ENCODE results near the gene WASF3. TPM values are rescaled to one million over a fixed set of nuclear protein-coding genes. Genes with fewer than 3 reads are reported as not detected.

The WASF3 gene
- total RNA-seq, 2 donors from 2014 or later = 0.06 to 0.16 TPM

DNA sequence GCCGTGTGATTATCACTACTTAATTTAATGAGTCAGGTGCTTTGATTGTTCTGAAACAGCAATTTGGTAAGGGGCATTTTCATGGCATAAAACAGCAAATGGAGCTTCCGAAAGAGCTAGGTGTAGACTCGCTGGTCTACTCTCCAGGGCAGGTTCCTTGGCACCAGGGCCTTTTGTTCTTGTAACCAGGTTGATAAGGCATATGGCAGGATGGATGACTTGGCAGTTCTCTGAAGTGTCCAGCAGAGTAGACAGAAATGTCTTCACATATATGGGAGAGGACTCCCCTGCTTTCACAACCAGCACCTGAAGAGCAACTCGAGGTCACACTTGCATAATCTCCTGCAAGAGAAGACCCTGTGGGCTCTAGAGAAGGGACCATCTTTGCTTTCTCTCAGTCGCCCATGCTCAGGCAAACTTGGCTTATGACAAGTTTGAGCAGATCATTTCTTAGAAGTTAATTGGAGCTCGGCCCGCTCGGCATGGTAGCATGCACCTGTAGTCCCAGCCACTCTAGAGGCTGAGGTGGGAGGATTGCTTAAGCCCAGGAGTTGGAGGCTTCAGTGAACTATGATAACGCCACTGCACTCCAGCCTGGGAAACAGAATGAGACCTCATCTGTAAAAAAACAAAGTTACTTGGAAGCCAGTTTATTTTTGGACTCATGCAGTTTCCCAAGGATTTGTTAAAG lies 23.3 kb upstream of the WASF3 start:
- Mint-ChIP-seq H3K4me3 (no peak overlapping the region), H3K27ac (no peak overlapping the region), H3K36me3 (ENCODE audit: low read depth) (no peaks in the 10 kb centered on the region), H3K4me1 (no peaks in the 10 kb centered on the region), H3K27me3 (peaks cover 21% of the 10 kb centered on the region), H3K9me3 (peaks cover 4% of the 10 kb centered on the region)
- no peak for ATAC-seq (replicated peaks)

DNA sequence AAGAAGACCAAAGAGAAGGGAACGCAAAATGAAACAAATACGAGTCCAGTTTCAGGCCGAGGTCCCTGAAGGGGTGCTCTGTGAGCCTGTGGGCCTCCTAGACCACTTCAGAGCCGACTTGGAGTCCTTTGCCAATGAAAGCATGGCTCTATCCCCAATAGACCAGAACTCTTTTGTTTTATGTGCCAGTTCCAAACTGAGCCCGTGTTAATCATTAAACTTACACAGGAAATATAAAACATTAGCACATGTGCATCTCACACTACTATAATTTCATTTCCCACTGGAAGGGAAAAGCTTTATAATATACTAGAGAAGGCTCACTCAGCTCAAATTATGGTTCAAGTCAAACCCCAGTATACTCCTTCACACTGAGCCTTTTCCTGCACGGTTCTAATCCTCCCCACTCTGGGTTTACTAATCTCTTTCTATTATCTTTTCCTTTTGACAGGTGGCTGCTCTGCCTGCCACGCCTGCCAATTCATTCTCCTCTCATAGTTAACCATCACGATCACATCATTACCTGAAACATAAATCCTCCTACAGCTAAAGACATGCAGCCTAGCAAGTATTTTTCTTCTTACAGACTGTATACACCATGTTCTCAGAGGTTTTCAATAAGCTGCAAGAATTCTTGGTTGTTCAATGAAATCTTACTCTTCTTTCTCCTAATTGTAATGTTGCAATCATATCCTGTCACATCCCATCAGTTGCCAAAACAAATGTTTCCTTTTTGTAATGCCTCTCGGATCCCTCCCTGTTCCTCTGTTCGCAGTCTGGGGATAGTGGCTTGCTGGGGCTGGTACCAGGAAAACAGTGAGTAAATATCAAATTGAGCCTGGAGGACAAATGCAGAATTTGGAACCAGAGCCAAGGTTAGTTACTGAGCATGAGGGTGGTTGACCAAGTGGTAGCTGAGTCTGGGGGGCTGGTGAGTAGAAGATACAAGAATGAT lies 18.8 kb upstream of the WASF3 start:
- no peak for ATAC-seq (replicated peaks)
- Mint-ChIP-seq H3K27me3 (peaks cover 31% of the 10 kb centered on the region), H3K36me3 (ENCODE audit: low read depth) (no peaks in the 10 kb centered on the region), H3K4me3 (no peak overlapping the region), H3K27ac (no peak overlapping the region), H3K9me3 (peaks cover 4% of the 10 kb centered on the region), H3K4me1 (no peaks in the 10 kb centered on the region)

GRCh38 chr13:26539738-26540292 lies 17.7 kb upstream of the WASF3 start:
- Mint-ChIP-seq H3K4me3 (no peak overlapping the region), H3K27ac (no peak overlapping the region), H3K36me3 (ENCODE audit: low read depth) (no peaks in the 10 kb centered on the region), H3K9me3 (peaks cover 4% of the 10 kb centered on the region), H3K27me3 (peaks cover 31% of the 10 kb centered on the region), H3K4me1 (no peaks in the 10 kb centered on the region)
- no peak for ATAC-seq (replicated peaks)

DNA sequence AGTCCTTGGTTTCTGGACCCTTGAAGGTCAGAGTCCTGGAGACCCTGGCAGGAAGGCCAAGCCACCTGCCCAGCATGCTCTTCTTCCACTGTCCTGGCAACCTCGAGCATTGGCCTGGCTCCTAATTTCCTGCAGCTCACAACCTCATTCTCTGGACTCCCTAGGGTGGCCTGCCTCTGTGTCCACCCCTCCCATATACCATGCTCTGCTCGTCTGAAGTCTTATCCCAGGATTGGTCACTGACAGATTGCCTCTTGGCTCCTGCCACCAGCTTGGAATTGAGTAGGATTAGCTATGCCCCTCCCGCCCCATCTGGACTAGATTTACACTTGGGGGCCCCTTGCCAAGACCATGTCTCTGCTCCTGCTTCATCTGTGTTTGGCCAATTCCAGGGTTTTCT lies 17.1 kb upstream of the WASF3 start:
- Mint-ChIP-seq H3K27me3 (peaks cover 31% of the 10 kb centered on the region), H3K27ac (no peak overlapping the region), H3K4me3 (no peak overlapping the region), H3K9me3 (peaks cover 4% of the 10 kb centered on the region), H3K4me1 (no peaks in the 10 kb centered on the region), H3K36me3 (ENCODE audit: low read depth) (no peaks in the 10 kb centered on the region)
- ATAC-seq (replicated peaks) = no peak

GRCh38 chr13:26541041-26541440 lies 16.4 kb upstream of the WASF3 start:
- H3K27me3 Mint-ChIP-seq = peaks cover 28% of the 10 kb centered on the region
- H3K9me3 Mint-ChIP-seq = peaks cover 4% of the 10 kb centered on the region
- no peak for ATAC-seq (replicated peaks)

GRCh38 chr13:26541678-26542568 lies 15.6 kb upstream of the WASF3 start:
- Mint-ChIP-seq H3K27ac (no peak overlapping the region), H3K4me3 (no peak overlapping the region), H3K9me3 (peaks cover 4% of the 10 kb centered on the region), H3K27me3 (peaks cover 27% of the 10 kb centered on the region), H3K4me1 (no peaks in the 10 kb centered on the region), H3K36me3 (ENCODE audit: low read depth) (no peaks in the 10 kb centered on the region)
- no peak for ATAC-seq (replicated peaks)

More at GRCh38 chr13:26541041-26541440, 16.4 kb upstream of the WASF3 start:
- no peak overlapping the region for H3K4me3 Mint-ChIP-seq
- H3K4me1 Mint-ChIP-seq = no peaks in the 10 kb centered on the region
- H3K27ac Mint-ChIP-seq = no peak overlapping the region
- H3K36me3 Mint-ChIP-seq (ENCODE audit: low read depth) = no peaks in the 10 kb centered on the region

GRCh38 chr13:26544707-26545106 lies 12.8 kb upstream of the WASF3 start:
- no peak for ATAC-seq (replicated peaks)
- Mint-ChIP-seq H3K4me3 (no peak overlapping the region), H3K27me3 (peaks cover 16% of the 10 kb centered on the region), H3K4me1 (no peaks in the 10 kb centered on the region), H3K9me3 (no peaks in the 10 kb centered on the region), H3K36me3 (ENCODE audit: low read depth) (no peaks in the 10 kb centered on the region), H3K27ac (no peak overlapping the region)

DNA sequence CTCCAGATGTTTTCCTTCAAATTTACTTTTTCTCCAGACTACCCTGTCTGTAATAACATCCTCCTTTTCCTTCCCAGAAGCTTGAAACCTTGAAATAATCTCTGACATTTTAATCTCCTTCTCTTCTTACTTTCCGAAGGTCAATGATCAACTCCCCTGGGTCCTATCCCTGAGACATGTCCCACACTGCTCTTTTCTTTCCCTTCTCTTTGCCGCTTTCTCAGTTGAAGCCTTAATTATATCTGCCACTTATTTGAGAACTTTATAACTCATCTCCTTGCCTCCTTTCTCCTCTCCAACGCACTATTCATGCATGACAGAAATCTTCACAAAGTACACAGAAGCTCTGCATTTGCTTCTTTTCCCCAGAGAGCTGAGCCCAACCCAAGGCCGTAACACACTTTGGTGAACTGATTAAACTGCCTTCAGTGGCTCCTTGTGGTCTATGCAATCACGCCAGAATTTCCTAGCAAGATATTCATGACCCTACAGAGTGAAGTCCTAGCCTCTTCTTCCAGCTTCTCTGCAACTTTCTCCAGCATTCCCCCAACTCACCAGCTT lies 9.2 kb upstream of the WASF3 start:
- Mint-ChIP-seq H3K9me3 (no peaks in the 10 kb centered on the region), H3K4me3 (no peak overlapping the region), H3K4me1 (no peaks in the 10 kb centered on the region), H3K27me3 (peaks cover 15% of the 10 kb centered on the region), H3K36me3 (ENCODE audit: low read depth) (no peaks in the 10 kb centered on the region), H3K27ac (no peak overlapping the region)
- no peak for ATAC-seq (replicated peaks)

DNA sequence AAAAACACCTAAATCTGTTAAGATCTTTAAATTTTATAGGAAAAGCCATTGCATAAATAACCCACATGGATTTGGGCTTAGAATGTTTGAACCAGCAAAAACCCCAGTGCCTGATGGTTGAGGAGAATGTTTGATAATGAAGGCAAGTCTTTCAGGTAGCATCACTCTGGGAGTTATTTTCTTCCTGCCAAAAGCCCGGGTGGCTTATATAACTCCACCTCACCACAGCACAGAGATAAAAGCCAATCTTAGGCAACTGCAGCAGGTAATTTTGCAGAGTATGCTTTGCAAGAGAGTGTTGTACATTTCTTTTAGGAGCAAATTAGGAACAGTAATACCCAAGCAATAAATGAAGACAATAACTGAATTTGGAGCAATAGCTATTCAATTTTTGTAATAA lies 7.8 kb upstream of the WASF3 start:
- Mint-ChIP-seq H3K27me3 (peaks cover 21% of the 10 kb centered on the region), H3K36me3 (ENCODE audit: low read depth) (no peaks in the 10 kb centered on the region), H3K9me3 (no peaks in the 10 kb centered on the region), H3K4me3 (no peak overlapping the region), H3K4me1 (no peaks in the 10 kb centered on the region), H3K27ac (no peak overlapping the region)
- ATAC-seq (replicated peaks) = no peak

DNA sequence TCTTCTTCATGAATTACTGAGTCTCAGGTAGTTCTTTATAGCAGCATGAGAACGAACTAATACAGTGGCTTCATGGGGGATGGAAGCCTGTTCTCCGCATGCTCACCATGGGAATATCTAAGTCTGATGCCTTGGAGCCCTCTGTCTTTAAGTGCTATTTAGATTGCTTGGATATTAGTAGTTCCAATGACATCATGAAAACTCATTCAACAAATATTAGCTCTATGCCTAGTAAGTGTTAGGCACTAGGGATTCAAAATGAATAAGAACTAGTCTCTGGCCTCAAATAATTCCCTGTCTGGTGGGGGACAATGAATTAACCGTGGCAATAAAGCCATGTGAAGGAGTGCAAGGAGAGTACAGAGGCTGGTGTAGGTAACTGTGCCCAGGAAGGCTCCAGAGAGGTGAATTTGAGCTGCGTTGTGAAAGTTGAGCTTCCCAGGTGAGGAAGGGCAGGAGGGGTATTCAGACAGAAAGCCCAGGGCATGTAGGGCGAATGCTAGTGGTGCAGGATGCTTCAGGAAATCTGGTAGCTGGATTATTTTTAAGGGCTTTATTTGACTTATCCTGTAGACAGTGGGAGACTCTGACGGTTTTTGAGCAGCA lies 6.1 kb upstream of the WASF3 start:
- no peaks in the 10 kb centered on the region for H3K9me3 Mint-ChIP-seq
- no peak overlapping the region for H3K4me3 Mint-ChIP-seq
- H3K27ac Mint-ChIP-seq = no peak overlapping the region
- no peaks in the 10 kb centered on the region for H3K36me3 Mint-ChIP-seq (ENCODE audit: low read depth)
- ATAC-seq (replicated peaks) = no peak
- H3K4me1 Mint-ChIP-seq = no peaks in the 10 kb centered on the region
- H3K27me3 Mint-ChIP-seq = peaks cover 36% of the 10 kb centered on the region

- H3K9me3 Mint-ChIP-seq = no peaks in the 10 kb centered on the region
- no peak for ATAC-seq (replicated peaks)
- no peak overlapping the region for H3K4me3 Mint-ChIP-seq
Measured at GRCh38 chr13:26555413-26555812, 2.1 kb upstream of the WASF3 start.

DNA sequence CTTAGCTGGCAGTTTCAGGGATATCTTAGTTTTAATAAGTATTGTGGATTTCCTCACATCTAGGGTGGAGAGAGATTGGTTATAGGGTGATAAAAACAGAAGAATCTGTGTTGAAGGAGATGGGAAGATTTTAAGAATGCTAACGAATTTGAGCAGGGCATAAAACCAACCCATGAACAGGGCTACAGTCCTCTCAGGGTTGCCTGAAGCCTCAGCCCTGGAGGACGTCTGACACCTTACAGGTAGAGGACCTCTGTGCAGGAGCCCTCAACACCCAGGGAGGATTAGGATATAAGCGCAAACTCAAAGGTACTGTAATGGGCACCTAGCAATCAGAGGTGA lies 461 bp upstream of the WASF3 start:
- peak; percentile 37 for ATAC-seq (replicated peaks)

More at GRCh38 chr13:26555413-26555812, 2.1 kb upstream of the WASF3 start:
- H3K27ac Mint-ChIP-seq = no peak overlapping the region
- H3K27me3 Mint-ChIP-seq = peaks cover 52% of the 10 kb centered on the region
- no peaks in the 10 kb centered on the region for H3K4me1 Mint-ChIP-seq
- no peaks in the 10 kb centered on the region for H3K36me3 Mint-ChIP-seq (ENCODE audit: low read depth)

DNA sequence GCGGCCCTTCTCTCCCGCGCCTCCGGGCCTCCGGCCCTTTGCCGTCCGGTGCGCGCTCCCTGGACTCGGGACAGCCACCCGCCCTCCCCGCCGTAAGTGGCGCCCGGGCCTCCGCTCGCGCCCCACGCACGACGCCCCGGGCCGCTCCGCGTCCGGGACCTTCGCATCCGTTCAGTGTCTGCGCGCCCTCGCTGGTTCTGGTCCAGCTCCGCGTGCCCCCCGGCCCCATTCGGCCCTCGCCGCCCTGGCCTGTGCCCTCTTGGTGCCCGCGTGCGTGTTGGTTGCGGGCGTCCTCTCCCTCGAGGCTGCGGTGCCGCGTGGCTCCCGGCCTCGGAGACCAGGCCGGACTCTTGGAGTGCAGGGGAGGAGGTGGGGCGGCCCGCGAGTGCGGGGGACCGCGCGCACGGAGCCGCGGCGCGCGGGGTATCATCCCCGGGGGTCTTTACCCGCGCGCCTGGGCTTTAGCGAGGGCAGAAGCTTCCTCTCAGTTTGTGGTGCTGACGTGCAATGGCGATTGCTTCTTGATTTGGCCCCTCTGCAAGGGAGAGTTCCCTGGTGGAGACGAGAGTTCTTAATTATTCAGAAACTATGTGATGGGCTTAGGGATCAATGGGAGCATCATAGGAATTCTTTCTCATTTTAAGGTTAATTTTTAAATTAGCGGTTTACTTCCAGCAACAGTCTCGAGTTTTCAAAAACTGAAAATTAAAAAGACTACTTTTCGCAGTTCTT lies 757 bp downstream of the WASF3 start:
- no peaks in the 10 kb centered on the region for H3K36me3 Mint-ChIP-seq (ENCODE audit: low read depth)
- H3K4me1 Mint-ChIP-seq = no peaks in the 10 kb centered on the region
- no peak for ATAC-seq (replicated peaks)
- H3K27me3 Mint-ChIP-seq = peaks cover 37% of the 10 kb centered on the region
- H3K9me3 Mint-ChIP-seq = no peaks in the 10 kb centered on the region
- no peak overlapping the region for H3K27ac Mint-ChIP-seq
- H3K4me3 Mint-ChIP-seq = peak overlapping the region; percentile 51

More for the DNA sequence above, 461 bp upstream of the WASF3 start:
- no peak overlapping the region for H3K27ac Mint-ChIP-seq
- no peaks in the 10 kb centered on the region for H3K36me3 Mint-ChIP-seq (ENCODE audit: low read depth)
- H3K9me3 Mint-ChIP-seq = no peaks in the 10 kb centered on the region
- peaks cover 39% of the 10 kb centered on the region for H3K27me3 Mint-ChIP-seq
- peak overlapping the region; percentile 29 for H3K4me3 Mint-ChIP-seq
- H3K4me1 Mint-ChIP-seq = no peaks in the 10 kb centered on the region
